ENCODE measurements around the gene CDK5.
"Not testable (repeated sequence)": the region's sequence is repeated elsewhere in the genome, so short reads cannot be mapped to it uniquely, and the experiment has no call there.

CDK5 gene

GRCh38 chr7:151012031-151012692 lies 45.5 kb downstream of the CDK5 start:
- no peak overlapping the region for H3K4me3 ChIP-seq (ENCODE audit: low read depth, low read length)
- TF ChIP-seq CTCF (IDR thresholded peaks at IDR 0.05; ENCODE audit: control insufficient read depth, extremely low read depth, insufficient read depth), result no peak
- no peak for DNase-seq (ENCODE audit: low read depth)

- not testable (repeated sequence) for H3K4me3 ChIP-seq (ENCODE audit: low read depth, low read length); DNase-seq (ENCODE audit: low read depth)
Observed at GRCh38 chr7:151011616-151012015, 46.1 kb downstream of the CDK5 start.

GRCh38 chr7:151011097-151011409 lies 46.6 kb downstream of the CDK5 start:
- DNase-seq (ENCODE audit: low read depth), result no peak
- no peak for TF ChIP-seq CTCF (IDR thresholded peaks at IDR 0.05; ENCODE audit: control insufficient read depth, extremely low read depth, insufficient read depth)
- no peak overlapping the region for H3K4me3 ChIP-seq (ENCODE audit: low read depth, low read length)

GRCh38 chr7:151010307-151011096 lies 47.2 kb downstream of the CDK5 start:
- H3K4me3 ChIP-seq (ENCODE audit: low read depth, low read length), result no peak overlapping the region
- no peak for DNase-seq (ENCODE audit: low read depth)
- no peak for TF ChIP-seq CTCF (IDR thresholded peaks at IDR 0.05; ENCODE audit: control insufficient read depth, extremely low read depth, insufficient read depth)

- H3K4me3 ChIP-seq (ENCODE audit: low read depth, low read length), result no peak overlapping the region
- TF ChIP-seq CTCF (IDR thresholded peaks at IDR 0.05; ENCODE audit: control insufficient read depth, extremely low read depth, insufficient read depth), result no peak
- no peak for DNase-seq (ENCODE audit: low read depth)
Observed at GRCh38 chr7:151010037-151010306, 47.7 kb downstream of the CDK5 start.

GRCh38 chr7:151009327-151010036 lies 48.2 kb downstream of the CDK5 start:
- no peak for DNase-seq (ENCODE audit: low read depth)

More at GRCh38 chr7:151009327-151010036, 48.2 kb downstream of the CDK5 start:
- no peak overlapping the region for H3K4me3 ChIP-seq (ENCODE audit: low read depth, low read length)
- no peak for TF ChIP-seq CTCF (IDR thresholded peaks at IDR 0.05; ENCODE audit: control insufficient read depth, extremely low read depth, insufficient read depth)

Data from LNCaP clone FGC (cell line).